HUES48 (cell line): Measurements from ENCODE around the gene KLLN.
"Not testable (repeated sequence)": the region's sequence is repeated elsewhere in the genome, so short reads cannot be mapped to it uniquely, and the experiment has no call there.

Source experiments
- H3K27ac ChIP-seq: one replicate; pipeline ENCODE4 v1.7.0; 2013; ENCODE audit warnings: low read depth, low read length, inconsistent platforms
- H3K27me3 ChIP-seq: 2 replicates; pipeline ENCODE4 v1.6.1; 2013; ENCODE audit warnings: mild to moderate bottlenecking, low read length; ENCODE audit not compliant: control insufficient read depth, insufficient read depth
- H3K36me3 ChIP-seq: 2 replicates; pipeline ENCODE4 v1.6.1; 2013; ENCODE audit warnings: low read length; ENCODE audit not compliant: control insufficient read depth, insufficient read depth
- H3K4me1 ChIP-seq: 2 replicates; pipeline ENCODE4 v1.6.1; 2013; ENCODE audit warnings: mild to moderate bottlenecking, low read length; ENCODE audit not compliant: control insufficient read depth, insufficient read depth
- H3K4me3 ChIP-seq: 2 replicates; pipeline ENCODE4 v1.5.1; 2013; ENCODE audit warnings: mild to moderate bottlenecking, low read depth, low read length
- H3K9ac ChIP-seq: 2 replicates; pipeline ENCODE4 v1.6.1; 2013; ENCODE audit warnings: mild to moderate bottlenecking, low read depth, low read length, moderate library complexity
- H3K9me3 ChIP-seq: 2 replicates; pipeline ENCODE4 v1.6.1; 2013; ENCODE audit warnings: low read length; ENCODE audit not compliant: control insufficient read depth, insufficient read depth

Gene KLLN

GRCh38 chr10:87841186-87841585, 22.1 kb downstream of the KLLN start:
- Histone ChIP-seq H3K9ac (no peak overlapping the region), H3K4me1 (no peaks in the 10 kb centered on the region; the same call in 1 of the 2 replicates), H3K27ac (no peak overlapping the region), H3K36me3 (no peaks in the 10 kb centered on the region), H3K27me3 (no peaks in the 10 kb centered on the region), H3K4me3 (no peak overlapping the region), H3K9me3 (no peaks in the 10 kb centered on the region)

- Histone ChIP-seq H3K9me3 (no peaks in the 10 kb centered on the region), H3K4me3 (no peak overlapping the region), H3K36me3 (no peaks in the 10 kb centered on the region), H3K4me1 (no peaks in the 10 kb centered on the region; the same call in 1 of the 2 replicates), H3K27ac (no peak overlapping the region), H3K27me3 (no peaks in the 10 kb centered on the region), H3K9ac (no peak overlapping the region)
Measured at GRCh38 chr10:87838650-87839049, 24.7 kb downstream of the KLLN start.

- Histone ChIP-seq H3K9me3 (no peaks in the 10 kb centered on the region), H3K27ac (no peak overlapping the region), H3K9ac (no peak overlapping the region), H3K27me3 (no peaks in the 10 kb centered on the region), H3K4me1 (no peaks in the 10 kb centered on the region), H3K36me3 (no peaks in the 10 kb centered on the region), H3K4me3 (no peak overlapping the region)
Measured at GRCh38 chr10:87837445-87837844, 25.9 kb downstream of the KLLN start.

- H3K27me3 ChIP-seq = no peaks in the 10 kb centered on the region
Measured at GRCh38 chr10:87836098-87836497, 27.2 kb downstream of the KLLN start.

GRCh38 chr10:87829986-87830729, 33.2 kb downstream of the KLLN start:
- H3K9me3 ChIP-seq = no peaks in the 10 kb centered on the region
- H3K36me3 ChIP-seq = no peaks in the 10 kb centered on the region
- no peaks in the 10 kb centered on the region for H3K4me1 ChIP-seq
- no peak overlapping the region for H3K27ac ChIP-seq
- no peak overlapping the region for H3K9ac ChIP-seq
- H3K4me3 ChIP-seq = no peak overlapping the region
- H3K27me3 ChIP-seq = no peaks in the 10 kb centered on the region

More at GRCh38 chr10:87836098-87836497, 27.2 kb downstream of the KLLN start:
- H3K4me1 ChIP-seq = no peaks in the 10 kb centered on the region
- H3K9ac ChIP-seq = no peak overlapping the region
- H3K36me3 ChIP-seq = no peaks in the 10 kb centered on the region
- no peaks in the 10 kb centered on the region for H3K9me3 ChIP-seq
- H3K27ac ChIP-seq = no peak overlapping the region
- H3K4me3 ChIP-seq = no peak overlapping the region

- not testable (repeated sequence) for H3K4me3 ChIP-seq, H3K9me3 ChIP-seq, H3K36me3 ChIP-seq, H3K9ac ChIP-seq, H3K27ac ChIP-seq, H3K4me1 ChIP-seq, H3K27me3 ChIP-seq
Measured at GRCh38 chr10:87829051-87829450, 34.3 kb downstream of the KLLN start.

- H3K9ac ChIP-seq = no peak overlapping the region
- no peaks in the 10 kb centered on the region for H3K4me1 ChIP-seq
- no peak overlapping the region for H3K27ac ChIP-seq
- no peaks in the 10 kb centered on the region for H3K9me3 ChIP-seq
- no peaks in the 10 kb centered on the region for H3K36me3 ChIP-seq
- no peaks in the 10 kb centered on the region for H3K27me3 ChIP-seq
- no peak overlapping the region for H3K4me3 ChIP-seq
Measured at GRCh38 chr10:87827681-87828080, 35.7 kb downstream of the KLLN start.

GRCh38 chr10:87826653-87827052, 36.7 kb downstream of the KLLN start:
- Histone ChIP-seq H3K36me3 (no peaks in the 10 kb centered on the region), H3K4me3 (no peak overlapping the region), H3K9me3 (no peaks in the 10 kb centered on the region), H3K4me1 (no peaks in the 10 kb centered on the region), H3K27ac (no peak overlapping the region), H3K27me3 (no peaks in the 10 kb centered on the region), H3K9ac (no peak overlapping the region)

GRCh38 chr10:87819289-87819585, 44.1 kb downstream of the KLLN start:
- Histone ChIP-seq H3K9ac (no peak overlapping the region), H3K4me3 (0 out of 2 replicates have a peak overlapping the region, but pooled peaks have one; percentile 88), H3K4me1 (peaks cover 15% of the 10 kb centered on the region), H3K27me3 (no peaks in the 10 kb centered on the region), H3K36me3 (peaks cover 2% of the 10 kb centered on the region), H3K9me3 (no peaks in the 10 kb centered on the region), H3K27ac (no peak overlapping the region)

GRCh38 chr10:87818505-87819288, 44.6 kb downstream of the KLLN start:
- Histone ChIP-seq H3K27ac (peak overlapping the region; percentile 96), H3K9ac (peak overlapping the region; percentile 89), H3K9me3 (no peaks in the 10 kb centered on the region), H3K4me3 (peak overlapping the region; percentile 88), H3K36me3 (peaks cover 7% of the 10 kb centered on the region), H3K27me3 (no peaks in the 10 kb centered on the region), H3K4me1 (peaks cover 15% of the 10 kb centered on the region)
